Measurements from ENCODE around the gene GATD1.
A peak's percentile ranks its signal among the peaks of the same experiment; 100 is the strongest.

GRCh38 chr11:798093-798713 lies 20.9 kb upstream of the GATD1 start, which contains the start of gene SLC25A22:
- peak; percentile 63 for TF ChIP-seq CTCF (conservative IDR thresholded peaks at IDR 0.05; ENCODE audit: low read depth, low read length)
- no peak for TF ChIP-seq EZH2 (IDR thresholded peaks at IDR 0.05; ENCODE audit: borderline replicate concordance, low read depth, low read length, poor library complexity, severe bottlenecking)
